Activated naive CD4-positive, alpha-beta T cell (primary cell): ENCODE measurements around the gene MAST4.

Source experiments
- DNase-seq, 4 experiments: peaks; one replicate each; lab custom pipeline; 2025; lab: John Stamatoyannopoulos, UW

MAST4 gene

DNA sequence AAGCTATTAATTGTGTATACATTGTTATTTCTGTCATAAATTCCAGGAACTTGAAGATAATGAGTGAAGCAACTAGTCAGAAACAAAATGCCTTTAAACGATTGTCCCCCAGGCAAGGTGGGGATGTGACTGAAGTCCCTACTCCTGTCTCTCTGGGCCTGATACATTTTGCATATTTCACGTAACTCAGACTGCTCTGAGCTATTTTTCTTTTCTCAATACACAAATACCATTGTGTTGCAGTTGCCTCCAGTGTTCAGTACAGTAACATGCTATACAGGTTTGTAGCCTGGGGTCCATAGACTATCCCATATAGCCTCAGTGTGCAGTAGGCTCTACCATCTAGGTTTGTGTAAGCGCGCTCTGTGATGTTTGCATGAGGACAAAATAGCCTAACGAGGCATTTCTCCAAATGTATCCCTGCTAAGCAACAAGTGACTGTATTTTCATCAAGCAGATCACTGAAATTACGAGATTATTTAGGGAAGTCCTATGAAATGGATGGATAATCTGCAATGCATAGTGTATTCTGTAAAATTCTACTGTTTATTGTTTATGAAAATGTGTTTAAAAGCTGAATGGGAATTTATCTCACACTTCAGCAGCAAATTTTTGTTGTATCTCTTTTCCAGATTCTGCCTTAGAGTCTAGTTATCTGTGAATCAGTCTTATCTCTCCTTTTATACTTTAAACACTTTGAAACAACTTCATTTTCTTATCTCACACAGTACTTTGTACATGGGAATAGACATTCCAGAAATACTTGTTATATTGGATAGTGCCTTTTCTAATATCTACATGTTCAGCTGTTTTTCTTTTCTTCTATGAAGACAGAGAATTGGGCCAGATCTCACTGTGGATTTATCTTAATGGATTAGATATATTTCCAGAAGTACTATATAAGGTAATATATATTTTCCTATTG lies 449.9 kb downstream of the MAST4 start:
- DNase-seq = no peak

DNA sequence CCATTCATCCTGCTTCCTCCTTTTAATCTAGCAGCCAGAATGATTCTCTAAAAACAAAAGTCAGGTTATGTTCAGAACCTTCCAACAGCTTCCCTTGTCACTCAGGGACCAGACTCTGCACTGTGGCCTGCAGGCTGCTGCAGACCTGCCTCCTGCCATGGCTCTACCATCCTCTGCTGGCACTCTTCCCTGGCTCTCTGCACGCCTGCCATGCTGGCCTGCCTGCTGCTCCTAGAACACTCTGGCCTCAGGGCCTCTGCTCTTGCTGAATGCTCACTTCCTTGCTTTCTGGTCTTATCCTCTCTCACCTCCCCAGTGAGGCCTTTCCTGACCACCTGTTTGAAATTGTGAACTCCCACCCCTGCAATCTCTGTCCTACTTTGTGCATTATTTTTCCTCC lies 451.0 kb downstream of the MAST4 start:
- DNase-seq = no peak

GRCh38 chr5:67047616-67048015 lies 451.4 kb downstream of the MAST4 start:
- DNase-seq = no peak

GRCh38 chr5:67050125-67050524 lies 453.9 kb downstream of the MAST4 start:
- DNase-seq = no peak

GRCh38 chr5:67050635-67051034 lies 454.4 kb downstream of the MAST4 start:
- DNase-seq = no peak

DNA sequence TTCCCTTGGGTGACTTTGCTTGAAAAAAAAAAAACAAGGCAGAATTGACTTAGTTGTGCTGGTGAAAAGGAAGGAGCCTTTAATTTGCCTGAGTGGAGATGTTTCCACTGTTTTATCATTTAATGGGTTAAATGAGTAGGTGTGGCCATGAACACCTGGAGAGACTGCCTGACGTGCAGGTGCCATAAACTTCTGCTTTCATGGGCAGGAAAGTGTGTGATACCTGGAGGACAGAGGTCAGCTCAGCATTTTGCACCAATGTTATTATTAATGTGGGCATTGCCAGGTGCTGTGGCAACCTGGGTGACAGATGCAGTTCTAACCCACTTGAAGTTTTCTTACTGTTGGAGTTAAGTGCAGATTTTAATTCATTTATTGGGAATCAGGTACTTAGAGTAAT lies 455.0 kb downstream of the MAST4 start:
- no peak for DNase-seq

DNA sequence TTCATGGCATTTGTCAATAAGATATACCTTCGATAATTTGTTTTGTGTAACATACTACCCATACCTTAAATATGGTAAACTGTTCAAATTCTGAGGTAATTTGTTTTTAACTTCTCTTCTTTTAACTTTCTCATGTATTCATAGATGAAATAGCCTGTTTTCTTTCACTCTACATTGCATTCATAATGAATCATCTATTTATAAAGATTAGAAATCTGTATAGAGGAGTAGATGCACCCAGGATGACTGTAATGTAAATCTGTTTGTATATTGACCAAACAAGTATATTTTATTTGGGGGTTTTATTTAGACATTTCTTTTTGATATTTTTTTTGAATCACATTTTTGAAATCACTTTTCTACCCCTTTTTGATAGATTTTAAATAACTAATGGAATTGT lies 455.8 kb downstream of the MAST4 start:
- DNase-seq = no peak

DNA sequence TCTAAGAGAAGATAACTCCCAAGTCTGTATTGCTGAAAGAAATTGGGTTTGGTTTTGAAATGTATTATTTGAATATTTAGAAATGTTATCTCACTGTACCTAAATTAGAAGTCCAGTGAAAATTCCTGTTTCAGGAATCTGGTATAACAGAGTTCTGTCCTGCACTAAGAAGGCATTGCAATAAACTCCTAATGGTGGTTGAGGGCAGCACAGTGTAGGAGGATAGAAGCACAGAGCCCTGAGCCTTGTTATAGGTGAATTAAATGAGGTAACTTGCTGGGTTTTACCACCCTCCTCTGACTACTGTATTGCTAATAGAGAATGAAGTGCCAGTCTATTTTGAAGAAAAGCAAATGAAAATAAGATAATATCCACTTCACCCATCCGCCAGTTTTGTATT lies 457.0 kb downstream of the MAST4 start:
- DNase-seq = no peak

DNA sequence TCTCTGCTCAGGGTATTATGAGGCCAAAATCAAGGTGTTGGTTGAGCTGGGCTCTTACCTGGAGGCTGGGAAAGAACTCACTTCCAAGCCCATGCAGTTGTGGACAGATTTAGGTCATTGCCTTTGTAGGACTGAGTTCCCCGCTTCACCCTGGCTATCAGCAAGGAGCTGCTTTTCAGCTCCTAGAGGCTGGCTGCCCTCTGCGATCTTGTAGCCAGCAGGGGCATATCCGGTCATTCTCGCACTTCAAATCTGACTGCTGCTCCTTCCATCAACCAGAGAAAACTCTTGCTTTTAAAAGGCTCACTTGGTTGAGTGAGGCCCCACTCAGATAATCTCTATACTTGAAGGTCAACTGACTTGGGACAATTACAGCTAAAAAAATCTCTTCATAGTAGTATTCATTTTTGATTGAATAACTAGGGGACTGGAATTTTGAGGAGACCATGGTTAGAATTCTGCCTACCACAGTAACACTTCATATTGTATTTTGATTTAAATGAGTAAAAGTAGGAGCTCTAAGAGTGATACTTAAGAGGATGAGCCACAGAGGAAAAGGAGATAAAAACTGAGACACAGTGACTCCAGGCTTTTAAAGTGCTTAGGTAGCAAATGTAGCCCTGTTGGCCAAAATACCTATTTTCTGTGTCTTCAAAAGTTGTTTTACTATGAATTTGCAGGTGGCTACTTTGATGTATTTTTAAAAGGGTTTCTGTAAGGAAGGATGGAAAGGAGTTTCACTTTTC lies 463.0 kb downstream of the MAST4 start:
- no peak for DNase-seq

GRCh38 chr5:67059744-67060490 lies 463.7 kb downstream of the MAST4 start:
- DNase-seq = no peak

DNA sequence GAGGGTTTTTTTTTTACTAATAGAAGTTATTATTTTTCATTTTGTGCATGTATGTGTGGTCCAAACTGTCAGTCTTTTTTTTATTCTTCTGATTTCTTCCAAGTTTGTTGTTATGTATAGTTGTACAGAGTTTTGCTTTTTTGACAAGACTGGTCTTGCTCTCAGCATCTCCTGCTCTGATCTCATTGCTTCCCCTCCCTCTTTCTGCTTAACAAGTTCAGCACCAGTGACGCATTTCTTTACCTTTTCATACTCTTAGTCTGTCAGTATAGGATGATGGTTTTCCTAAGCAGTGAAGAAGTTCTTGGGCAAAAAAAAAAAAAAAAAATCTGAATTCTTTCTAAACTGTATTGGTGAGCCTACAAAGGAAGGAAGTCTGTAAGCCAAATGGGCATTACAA lies 465.3 kb downstream of the MAST4 start:
- DNase-seq = no peak

- DNase-seq = no peak
Observed at GRCh38 chr5:67063055-67063454, 466.9 kb downstream of the MAST4 start.

DNA sequence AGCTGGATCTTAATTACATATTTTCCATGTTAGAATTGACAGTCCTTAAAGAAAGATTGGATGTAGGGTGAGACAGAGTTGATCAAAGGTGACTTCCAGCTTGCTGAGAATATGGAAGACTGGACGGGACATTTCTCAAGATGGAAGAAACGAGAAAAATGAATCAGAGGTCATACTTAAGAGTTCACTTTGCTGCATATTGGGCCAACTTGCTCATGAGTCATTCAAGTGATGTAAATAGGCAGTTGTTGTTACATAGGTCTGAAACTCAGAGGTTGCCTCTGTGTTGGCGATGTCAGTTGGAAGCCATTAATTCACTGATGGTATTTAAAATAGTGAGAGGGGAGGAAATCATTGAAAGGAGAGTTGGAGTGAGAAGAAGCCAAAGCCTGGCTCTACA lies 467.6 kb downstream of the MAST4 start:
- no peak for DNase-seq

DNA sequence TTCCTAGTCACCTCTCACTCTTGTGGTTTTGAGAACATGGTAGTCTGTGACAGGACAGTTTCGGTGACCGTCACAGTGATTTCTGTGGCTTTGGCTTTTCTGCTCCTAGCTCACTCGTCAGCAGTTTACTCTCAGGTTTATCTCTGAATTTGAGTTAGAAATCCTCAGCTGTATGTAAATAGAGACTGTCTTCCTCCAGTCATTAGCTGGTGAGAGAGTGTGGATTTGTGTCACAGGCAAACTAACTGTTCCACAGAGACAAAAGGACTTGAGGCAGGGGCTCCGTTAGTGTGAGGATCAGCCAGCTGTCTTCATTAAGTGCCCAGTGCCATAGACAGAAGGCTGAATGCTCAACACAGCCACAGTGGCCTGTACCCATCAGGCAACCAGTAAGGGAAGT lies 469.0 kb downstream of the MAST4 start:
- no peak for DNase-seq

DNA sequence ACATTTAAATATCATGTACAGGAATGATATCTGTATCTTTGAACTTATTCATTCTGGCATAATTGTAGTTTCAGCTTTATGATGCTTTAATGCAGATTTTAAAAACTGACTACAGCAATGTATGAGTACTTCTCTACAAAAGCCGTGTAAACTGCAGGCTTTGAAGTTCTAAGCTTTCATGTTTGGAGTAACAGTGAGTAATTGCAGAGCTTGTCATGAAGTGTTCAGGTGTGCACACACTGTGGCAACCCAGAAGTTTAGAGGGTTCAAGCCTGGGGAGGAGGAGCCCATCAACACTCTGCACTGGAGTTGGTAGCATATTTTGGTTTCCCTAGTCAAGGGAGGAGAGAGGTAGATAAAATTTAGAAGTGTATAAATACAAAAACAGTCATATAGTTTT lies 469.5 kb downstream of the MAST4 start:
- no peak for DNase-seq

- DNase-seq = no peak
Observed at GRCh38 chr5:67066815-67067214, 470.6 kb downstream of the MAST4 start.

GRCh38 chr5:67073045-67073680 lies 477.0 kb downstream of the MAST4 start:
- no peak for DNase-seq

GRCh38 chr5:67077296-67077695 lies 481.1 kb downstream of the MAST4 start:
- no peak for DNase-seq

DNA sequence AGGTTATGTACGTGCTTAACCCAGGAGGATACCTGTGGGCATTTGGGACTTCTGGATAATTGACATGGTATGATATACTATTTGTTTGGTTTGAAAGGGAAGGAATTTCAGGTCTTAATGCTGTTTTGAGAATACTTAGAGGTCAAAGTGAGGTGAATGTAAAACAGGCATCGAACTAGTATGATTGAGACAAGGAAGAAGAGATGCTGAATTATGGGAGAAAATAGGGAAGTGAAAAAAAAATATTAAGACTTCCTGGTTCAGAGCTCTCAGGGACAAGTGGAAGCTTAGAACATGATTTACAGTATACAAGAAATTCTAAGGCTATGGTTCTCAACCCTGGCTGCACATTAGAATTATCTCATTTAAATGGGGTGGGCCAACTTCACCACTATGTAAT lies 485.1 kb downstream of the MAST4 start:
- no peak for DNase-seq

GRCh38 chr5:67082941-67083340 lies 486.7 kb downstream of the MAST4 start:
- DNase-seq = no peak

- no peak for DNase-seq
Observed at GRCh38 chr5:67085616-67086015, 489.4 kb downstream of the MAST4 start.

GRCh38 chr5:67089200-67089725 lies 493.1 kb downstream of the MAST4 start:
- DNase-seq = no peak
